NCI-H748 treated with DMSO at 0.1 percent for 48 hours (cell line): ENCODE measurements around the gene SVIL.
"Not testable (repeated sequence)": the region's sequence is repeated elsewhere in the genome, so short reads cannot be mapped to it uniquely, and the experiment has no call there.

Experiments
- DNase-seq: peaks from one replicate; lab custom pipeline; 2025; lab: John Stamatoyannopoulos, UW

Gene SVIL

GRCh38 chr10:29574212-29575097, 60.3 kb downstream of the SVIL start:
- not testable (repeated sequence) for DNase-seq

- DNase-seq = not testable (repeated sequence)
These were observed 64.5 kb downstream of the SVIL start for GRCh38 chr10:29570248-29570647.

DNA sequence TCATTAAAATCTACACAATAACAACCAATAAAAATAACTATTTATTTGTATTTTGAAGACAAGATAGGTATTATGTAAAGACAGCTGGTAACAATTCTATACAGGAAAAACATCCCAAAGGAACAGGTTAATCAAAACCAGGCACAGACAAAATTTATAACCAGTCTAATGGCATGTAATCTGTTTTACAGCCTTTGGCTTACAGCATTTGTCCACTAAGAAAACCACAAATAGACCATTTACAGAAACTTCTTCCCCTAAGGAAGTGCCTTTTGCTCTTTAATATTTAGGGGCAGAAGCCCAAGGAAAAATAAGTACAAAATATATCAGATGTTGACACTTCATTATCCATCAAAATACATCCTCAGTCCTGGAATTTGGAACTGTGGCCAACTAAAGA, 65.0 kb downstream of the SVIL start:
- no peak for DNase-seq

DNA sequence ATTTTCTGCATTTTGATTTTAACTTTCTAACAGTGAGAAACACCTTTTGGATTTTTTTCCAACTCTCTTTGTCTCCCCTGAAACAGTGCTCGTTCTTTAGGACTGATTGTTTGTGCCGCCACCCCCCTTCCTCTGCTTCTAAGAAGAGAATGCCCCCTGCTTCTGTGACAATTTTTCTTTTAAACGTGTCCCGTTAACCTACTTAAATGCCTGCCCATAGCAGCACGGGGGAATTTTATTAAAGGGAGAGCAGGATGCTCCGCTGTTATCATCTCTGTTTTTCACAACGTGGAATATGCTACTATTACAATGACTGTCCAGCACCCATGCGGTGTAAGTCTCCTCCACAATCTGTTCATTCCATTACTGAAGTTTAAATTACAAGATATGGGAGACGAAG, 67.8 kb downstream of the SVIL start:
- no peak for DNase-seq

DNA sequence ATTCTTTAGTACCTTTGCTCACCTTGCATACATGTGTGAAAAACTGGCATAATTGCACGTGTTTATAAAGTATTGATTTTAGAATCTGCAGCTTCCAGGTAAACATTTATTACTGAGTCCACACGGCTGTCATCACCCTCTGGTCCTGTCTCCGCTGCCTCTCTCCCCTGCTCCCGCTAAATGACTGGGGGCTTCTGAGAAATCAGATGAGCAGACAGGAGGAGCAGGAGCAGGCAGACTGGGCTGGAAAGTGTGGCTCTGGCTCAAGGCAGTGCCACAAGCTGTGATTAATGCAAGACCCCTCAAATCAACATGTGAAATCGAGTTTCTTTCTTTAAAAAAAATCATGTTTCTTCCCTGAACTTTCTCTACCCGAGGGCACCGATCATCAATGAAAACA, 68.6 kb downstream of the SVIL start:
- DNase-seq = not testable (repeated sequence)

GRCh38 chr10:29563420-29564035, 71.2 kb downstream of the SVIL start:
- no peak for DNase-seq

GRCh38 chr10:29563006-29563405, 71.8 kb downstream of the SVIL start:
- DNase-seq = not testable (repeated sequence)

DNA sequence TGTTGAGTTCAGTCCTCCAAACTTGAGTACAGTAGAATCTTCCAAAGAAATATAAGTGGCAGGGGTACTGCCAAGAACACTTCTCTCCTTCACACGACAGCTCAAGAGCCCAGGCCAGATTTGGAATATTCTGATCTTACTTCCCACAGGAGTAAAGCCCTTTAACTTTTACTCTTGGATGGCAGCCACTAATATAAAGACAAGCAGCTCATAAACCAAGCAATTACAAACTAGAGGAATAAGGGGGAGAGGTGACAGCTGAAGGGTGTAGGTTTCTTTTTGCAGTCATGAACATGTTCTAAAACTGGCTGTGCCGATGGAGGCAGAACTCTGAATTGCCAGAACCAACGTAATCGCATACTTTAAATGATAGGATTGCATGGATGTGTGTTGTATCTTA, 74.8 kb downstream of the SVIL start:
- DNase-seq = no peak

DNA sequence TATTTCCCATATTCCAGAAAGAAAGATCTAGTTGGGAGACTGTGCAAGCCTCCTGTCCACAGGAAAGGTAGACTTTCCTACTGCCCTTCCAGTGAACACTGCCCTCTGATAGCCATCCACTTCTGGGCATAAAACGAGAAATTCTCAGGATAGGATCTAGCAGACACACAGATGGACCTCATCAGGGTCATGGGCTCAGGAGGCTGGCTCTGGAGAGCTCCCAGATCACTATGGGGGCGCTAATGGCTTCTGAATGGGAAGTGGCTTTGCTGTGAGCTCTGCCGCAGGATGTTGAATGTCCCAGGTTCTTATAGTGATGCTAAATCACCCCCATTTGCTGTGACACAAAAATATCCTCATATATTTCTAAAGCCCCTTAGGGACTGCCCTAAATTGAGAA, 77.1 kb downstream of the SVIL start:
- DNase-seq = no peak

DNA sequence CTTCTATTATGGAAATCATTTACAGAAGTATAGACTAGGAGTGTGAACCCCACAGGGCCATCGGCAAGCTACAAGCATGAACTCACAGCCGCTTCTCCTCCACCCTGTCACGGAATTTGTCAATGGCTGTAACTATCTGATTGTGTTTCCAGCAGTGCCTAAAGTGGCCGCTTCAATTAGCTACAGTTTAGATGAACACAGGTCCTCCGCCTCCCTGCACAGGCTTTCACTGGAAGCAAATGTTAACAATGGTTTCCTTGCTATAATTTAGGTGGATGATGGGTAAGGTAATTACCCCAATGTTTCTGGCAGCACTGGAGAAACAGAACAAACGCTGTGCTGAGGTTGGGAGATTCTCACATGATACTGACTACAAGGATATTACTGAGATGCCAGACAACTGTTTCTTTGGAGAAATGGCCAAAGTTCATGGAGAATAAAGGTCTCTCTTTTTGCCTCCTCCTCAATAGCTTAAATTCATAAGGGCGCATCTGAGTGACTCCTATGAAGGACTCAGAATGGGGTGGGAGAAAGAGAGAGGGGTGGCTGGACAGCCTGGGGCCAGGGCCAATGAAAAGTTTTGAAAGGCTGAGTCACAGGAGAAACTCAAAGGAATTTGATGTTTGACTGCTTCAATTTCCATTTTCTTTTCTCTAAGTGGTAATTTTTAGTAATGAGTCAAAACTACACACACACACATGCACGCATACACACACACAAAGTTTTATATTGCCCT, 78.9 kb downstream of the SVIL start:
- DNase-seq = no peak

DNA sequence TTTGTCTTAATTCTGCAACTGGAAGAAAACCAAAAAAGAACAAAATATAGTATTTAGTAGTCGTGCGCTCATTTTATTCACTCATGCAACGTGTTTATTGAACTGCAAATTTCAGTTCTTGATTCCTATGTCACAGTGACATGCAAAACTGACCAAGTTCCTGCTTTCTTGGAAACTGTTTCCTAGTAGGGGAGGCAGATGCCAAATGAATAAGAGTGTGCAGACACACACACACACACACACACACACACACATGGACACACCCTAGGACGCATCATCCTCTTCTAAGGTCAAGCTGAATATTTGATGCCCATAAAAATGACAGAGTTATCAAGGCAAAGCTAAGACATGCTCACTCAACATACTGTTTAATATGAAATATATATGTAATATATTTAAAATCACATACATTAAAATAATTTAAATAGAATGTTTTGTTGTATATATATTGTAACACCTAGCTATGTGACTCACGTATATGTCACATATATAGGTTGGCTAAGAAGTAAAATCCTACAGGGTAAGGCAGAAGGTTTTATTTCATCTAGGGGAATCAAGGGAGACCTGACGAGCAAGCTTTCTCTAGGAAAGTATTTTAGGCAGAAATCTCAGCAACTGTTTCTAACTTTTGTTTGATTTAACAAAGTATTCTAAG, 79.6 kb downstream of the SVIL start:
- DNase-seq = no peak

GRCh38 chr10:29554660-29555059, 80.1 kb downstream of the SVIL start:
- no peak for DNase-seq

- no peak for DNase-seq
These were observed 81.1 kb downstream of the SVIL start for GRCh38 chr10:29553544-29554250.

DNA sequence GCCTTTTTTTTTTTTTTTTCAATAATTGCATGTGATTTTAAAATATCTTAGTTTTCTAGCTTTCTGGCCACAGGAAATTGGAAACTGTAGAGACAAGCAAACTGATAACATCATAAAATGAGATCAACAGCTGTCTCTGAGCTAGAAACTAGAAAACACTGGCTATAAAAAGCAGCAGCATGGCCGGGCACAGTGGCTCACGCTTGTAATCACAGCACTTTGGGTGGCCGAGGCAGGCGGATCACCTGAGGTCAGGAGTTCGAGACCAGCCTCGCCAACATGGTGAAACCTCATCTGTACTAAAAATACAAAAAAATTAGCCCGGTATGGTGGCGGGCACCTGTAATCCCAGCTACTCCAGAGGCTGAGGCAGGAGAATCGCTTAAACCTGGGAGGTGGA, 81.7 kb downstream of the SVIL start:
- not testable (repeated sequence) for DNase-seq

- DNase-seq = not testable (repeated sequence)
These were observed 85.3 kb downstream of the SVIL start for GRCh38 chr10:29549493-29549892.

DNA sequence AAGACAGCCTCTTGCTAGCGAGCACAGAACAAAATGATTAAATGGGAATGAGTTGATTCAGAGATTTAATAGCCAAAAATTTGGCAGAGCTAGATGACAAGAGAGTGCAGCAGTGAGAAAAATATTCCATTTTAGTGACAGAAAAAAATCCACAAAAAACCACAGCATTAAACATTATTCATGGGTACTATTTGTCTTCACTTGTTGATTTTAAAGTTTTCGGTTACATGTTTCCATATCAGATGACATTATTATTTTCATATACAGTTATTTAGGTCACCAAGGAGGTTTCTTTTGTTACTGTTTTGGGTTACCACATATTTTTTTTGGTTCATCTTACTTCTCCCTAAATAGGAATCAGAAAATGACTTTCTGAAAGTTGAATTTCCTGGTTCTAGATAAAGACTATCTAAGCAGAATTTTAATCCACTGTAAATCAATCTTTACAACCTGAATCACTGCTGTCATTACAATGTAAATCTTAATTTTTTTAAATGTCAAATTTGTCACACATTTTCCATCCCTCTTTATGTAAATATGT, 87.9 kb downstream of the SVIL start:
- no peak for DNase-seq

DNA sequence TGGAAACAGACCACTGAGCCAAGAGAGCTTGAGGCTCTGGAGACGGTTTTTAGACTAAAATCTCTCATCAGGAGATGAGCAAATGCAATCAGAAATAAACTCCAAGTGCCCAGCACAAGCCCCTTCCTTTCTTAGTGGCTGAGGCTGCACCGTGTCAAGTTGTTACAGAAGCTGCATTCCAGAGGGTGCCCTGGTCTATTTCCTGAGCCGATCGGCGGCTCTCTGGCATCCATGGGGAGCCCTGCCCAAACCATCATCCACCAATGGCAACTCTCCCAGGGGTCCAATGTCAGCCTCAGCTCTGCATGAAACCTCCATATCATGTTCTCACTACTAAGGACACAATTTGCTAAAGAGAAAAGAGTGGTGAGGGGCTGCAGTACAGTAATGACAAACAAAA, 89.6 kb downstream of the SVIL start:
- no peak for DNase-seq

DNA sequence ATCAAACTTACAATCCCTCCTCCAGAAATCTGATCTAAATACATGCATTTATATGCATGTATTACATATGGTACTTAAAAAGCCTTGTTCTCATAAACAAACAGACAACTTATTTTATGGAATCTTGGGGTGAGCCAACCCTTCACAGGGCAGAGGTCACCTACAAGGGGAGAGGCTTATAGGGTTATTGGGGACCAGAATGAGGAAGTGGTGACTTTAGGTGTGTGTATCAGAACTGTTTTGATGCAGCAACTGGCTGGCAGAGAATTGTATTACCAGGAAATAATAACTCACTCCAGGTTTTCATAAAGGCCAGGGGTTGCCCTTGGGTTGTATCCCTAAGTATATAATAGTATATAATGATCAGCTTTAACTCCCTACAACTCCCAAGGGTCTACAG, 91.1 kb downstream of the SVIL start:
- DNase-seq = no peak

DNA sequence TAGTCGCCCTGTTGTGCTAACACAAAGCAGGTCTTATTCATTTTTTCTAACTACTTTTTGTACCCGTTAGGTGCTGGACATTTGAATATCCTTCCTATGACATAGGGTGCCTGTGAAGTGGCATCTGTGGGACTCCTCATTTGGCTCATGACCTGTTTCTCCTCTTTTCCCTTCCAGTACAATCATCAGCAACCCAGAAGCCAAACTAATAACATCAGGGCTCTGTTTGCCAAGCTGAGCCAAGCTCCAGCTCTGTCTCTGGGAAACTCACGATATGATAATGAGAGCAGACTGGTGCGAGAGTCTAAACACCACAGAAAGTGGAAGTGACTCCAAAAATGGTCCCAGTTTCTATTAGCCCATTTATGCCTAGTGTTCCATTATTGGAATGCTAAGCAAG, 92.0 kb downstream of the SVIL start:
- DNase-seq = no peak

DNA sequence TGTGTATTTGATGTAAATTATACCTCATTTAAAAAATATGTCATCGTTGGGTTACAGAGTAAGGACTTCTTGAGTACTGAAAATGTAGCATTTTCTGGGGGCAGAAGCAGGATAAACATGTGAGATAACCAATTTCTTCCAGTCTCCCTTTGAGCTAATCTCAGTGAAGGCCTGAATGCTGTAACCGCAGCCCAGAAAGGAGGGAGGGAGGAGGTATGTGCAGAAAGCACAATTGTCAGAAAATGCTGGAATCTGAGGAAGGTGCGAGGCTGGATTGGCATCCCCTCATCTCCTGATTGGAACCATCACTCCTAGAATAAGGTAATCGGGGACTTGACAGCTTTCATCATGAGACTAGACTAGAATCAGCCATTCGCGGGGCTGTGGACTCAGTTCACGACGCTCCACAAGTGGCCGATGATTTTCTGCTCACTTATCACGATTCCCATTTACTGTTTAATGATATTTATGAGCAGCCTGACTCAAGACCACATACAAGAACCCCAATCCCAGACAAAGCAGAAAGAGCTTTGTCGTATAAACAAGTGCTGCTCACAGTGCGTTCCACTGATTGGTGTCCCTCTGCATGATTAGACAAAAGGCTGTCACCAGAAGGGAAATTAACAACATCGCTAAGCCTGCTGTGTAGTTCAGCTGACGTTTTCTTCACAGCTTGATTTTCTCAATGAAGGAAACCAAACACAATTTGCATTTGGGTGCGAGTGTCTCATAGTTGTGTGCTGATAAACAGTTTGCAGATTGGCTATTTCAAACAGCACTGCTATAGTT, 93.2 kb downstream of the SVIL start:
- no peak for DNase-seq

- DNase-seq = no peak
These were observed 94.8 kb downstream of the SVIL start for GRCh38 chr10:29540016-29540415.
